A172 (cell line): ENCODE results near the gene ZNF689. TPM values are rescaled to one million over a fixed set of nuclear protein-coding genes. Genes with fewer than 3 reads are reported as not detected.
"Not testable (repeated sequence)": the region's sequence is repeated elsewhere in the genome, so short reads cannot be mapped to it uniquely, and the experiment has no call there.

ENCODE experiments used
- DNase-seq: peaks from one replicate; pipeline ENCODE4 v3.0.0-alpha.2; 2015; ENCODE audit warnings: low spot score
- total RNA-seq: library from RNA; depleted of rRNA; stranded (reverse); fragments of >200 nt; shearing (Covaris generic); gene quantifications from 2 replicates; pipeline ENCODE4 v1.2.3, GENCODE V29; 2014

Gene ZNF689
- total RNA-seq, 1 experiment from 2014 or later, result 11.7 TPM

DNA sequence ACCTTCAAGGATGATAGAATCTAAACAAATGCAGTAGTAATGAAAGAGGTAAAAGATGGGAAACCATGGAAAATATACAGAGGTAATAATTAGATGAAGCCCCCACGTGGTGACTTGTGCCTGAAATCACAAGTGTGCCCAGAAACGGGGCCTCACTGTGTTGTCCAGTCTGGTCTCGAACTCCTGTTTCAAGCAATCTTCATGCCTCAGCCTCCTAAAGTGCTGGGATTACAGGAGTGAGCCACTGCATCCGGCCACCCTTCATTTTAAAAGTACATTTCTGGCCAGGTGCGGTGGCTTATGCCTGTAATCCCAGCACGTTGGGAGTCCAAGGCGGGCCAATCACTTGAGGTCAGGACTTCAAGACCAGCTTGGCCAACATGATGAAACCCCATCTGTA, 26.4 kb upstream of the ZNF689 start:
- no peak for DNase-seq

DNA sequence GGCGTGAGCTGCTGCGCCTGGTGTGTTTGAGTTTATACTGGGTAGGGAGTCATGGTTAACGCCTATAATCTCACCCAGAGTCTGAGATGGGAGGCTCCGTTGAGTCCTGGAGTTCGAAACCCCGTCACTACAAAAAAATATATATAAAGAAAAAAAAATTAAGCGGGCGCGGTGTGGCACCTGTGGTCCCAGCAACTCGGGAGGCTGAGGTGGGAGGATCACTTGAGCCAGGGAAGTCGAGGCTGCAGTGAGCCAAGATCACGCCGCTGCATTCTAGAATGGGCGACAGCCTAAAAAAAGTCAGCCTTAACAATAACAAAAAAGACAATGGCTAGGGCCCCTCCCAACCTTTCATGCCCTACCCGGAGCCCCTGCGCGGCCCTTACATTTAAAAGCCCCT, 23.3 kb upstream of the ZNF689 start:
- DNase-seq, result no peak

DNA sequence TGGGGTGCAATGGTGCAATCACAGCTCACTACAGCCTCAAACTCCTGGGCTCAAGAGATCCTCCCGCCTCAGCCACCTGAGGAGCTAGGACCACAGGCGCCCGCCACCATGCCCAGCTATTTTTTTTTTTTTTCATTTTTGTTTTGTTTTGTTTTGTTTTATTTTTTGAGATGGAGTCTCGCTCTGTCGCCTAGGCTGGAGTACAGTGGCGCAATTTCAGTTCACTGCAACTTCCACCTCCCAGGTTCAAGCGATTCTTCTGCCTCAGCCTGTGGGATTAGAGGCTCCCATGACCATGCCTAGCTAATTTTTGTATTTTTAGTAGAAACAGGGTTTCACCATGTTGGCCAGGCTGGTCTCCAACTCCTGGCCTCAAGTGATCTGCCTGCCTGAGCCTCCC, 22.3 kb upstream of the ZNF689 start:
- not testable (repeated sequence) for DNase-seq

- peak; percentile 70 for DNase-seq
Measured at GRCh38 chr16:30628628-30629540, 18.7 kb upstream of the ZNF689 start.

GRCh38 chr16:30626236-30626635, 16.0 kb upstream of the ZNF689 start:
- no peak for DNase-seq

DNA sequence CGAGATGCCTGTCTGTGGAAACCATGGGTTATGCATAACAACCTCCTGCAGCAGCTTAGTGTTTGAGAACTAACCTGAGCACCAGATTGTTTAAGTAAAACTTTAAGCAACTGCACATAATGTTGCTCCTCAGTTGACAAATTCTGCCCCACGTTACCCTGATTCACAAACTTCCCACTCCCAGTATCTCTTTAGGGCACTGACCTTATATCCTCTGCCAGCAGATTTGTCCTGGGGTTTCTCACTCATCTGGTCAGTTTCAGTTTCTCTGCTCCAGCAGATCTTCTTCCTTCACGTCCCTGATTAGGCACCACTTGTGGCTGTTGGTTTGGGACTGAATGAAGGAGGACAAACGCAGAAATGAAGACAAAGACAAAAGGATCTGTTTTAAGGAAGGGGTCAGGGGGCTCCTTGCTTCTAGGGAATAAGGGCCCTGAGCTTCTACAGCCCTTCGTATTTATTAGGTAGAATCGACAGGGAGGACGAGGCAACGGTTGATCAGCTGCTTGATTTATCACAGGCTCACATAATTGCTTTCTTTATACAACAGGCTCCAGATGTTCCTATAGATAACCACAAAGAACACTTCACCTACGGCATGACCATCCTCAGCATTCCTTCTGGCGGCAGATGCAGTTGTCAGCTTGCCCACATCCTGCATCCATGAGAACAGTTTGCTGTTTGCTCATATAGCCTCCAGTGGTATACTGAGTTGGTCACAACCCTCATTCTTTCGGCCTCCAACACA, 13.5 kb upstream of the ZNF689 start:
- no peak for DNase-seq

DNA sequence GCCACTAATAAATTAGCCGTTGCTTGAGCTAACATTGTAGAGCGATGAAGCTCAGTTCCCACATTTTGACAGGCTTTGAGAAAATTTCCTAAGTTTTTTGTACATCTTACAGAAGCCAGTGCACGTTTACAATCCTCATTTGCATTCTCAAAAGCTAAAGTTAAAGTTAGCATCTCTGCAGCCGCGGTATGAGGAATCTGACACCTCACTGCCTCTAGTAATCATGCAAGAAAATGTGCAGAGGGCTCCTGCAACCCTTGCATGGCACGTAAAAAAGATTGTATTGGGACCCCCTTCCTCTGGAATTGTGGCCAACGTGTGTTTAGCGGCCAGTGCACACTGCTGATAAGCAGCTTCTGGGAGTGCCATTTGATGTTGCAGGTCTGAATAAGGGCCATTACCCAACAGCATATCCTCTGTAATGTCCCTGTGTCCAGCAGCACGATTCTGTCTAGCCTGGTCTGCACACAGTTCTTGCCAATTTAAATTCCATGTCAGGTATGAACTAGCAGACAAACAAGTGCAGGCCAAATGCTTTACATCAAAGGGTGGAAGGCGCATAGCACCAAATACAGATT, 12.4 kb upstream of the ZNF689 start:
- DNase-seq, result no peak

- peak; percentile 52 for DNase-seq
Measured at GRCh38 chr16:30621765-30622164, 11.6 kb upstream of the ZNF689 start.

- no peak for DNase-seq
Measured at GRCh38 chr16:30620169-30620568, 10.0 kb upstream of the ZNF689 start.

- DNase-seq, result no peak
Measured at GRCh38 chr16:30619638-30620037, 9.4 kb upstream of the ZNF689 start.

DNA sequence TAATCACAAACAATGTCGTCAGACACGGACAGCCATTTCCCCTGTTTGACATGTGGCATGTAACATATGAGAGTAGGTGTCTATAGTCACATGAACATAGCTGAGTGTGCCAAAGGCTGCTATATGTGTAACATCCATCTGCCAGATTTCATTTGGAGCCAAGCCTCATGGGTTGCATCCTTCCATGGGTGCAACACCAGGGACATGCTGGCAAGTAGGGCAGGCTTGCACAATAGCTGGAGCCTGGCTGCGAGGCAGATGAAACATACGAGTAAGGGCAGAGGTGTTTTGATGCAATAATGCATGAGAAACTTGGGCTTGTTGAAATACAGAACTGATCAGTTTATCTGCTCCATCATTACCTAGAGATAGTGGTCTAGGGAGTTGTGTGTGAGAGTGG, 9.0 kb upstream of the ZNF689 start:
- DNase-seq, result no peak

GRCh38 chr16:30615358-30616091, 5.3 kb upstream of the ZNF689 start:
- no peak for DNase-seq

GRCh38 chr16:30609002-30609925, 925 bp downstream of the ZNF689 start:
- DNase-seq, result peak; percentile 32

GRCh38 chr16:30606004-30606403, 4.2 kb downstream of the ZNF689 start:
- no peak for DNase-seq

DNA sequence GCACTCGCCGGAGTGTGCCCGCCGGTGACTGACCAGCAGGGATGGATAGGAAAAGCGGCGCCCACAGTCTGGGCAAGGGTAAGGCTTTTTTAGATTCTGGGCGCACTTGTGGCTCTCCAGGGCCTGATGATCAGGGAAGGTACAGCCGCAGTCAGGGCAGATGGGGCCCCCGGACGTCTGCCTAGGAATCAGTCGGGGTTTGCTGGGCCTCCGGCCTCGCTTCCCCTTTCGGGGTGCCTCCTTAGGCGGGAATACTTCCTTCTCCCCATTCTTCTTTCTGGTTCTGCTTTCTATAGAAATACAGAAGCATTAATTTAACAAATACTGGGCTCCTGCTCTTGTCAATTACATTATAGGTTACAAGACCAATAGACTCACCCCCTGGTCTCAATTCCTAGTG, 5.0 kb downstream of the ZNF689 start:
- DNase-seq, result no peak

DNA sequence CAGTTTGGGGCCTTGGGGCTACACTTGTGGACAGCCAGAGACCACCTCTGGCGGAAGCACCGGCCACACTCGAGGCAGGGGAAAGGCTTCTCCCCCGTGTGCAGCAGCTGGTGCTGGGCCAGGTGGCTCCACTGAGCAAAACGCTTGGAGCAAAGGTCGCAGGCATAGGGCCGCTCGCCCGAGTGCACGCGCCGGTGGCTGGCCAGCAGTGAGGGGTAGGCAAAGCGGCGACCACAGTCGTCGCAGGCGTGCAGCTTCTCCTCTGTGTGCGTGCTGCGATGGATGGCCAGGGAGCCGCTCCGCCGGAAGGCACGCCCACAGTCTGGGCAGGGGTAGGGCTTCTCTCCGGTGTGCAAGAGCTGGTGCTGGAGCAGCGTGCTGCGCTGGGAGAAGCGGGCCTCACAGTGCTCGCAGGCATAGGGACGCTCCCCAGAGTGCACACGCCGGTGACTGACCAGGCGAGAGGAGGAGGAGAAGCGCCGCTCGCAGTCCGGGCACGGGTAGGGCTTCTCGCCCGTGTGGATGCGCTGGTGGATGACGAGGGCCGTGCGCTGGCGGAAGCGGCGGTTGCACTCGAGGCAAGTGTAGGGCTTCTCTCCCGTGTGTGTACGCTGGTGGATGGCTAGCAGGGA, 5.8 kb downstream of the ZNF689 start:
- no peak for DNase-seq

DNA sequence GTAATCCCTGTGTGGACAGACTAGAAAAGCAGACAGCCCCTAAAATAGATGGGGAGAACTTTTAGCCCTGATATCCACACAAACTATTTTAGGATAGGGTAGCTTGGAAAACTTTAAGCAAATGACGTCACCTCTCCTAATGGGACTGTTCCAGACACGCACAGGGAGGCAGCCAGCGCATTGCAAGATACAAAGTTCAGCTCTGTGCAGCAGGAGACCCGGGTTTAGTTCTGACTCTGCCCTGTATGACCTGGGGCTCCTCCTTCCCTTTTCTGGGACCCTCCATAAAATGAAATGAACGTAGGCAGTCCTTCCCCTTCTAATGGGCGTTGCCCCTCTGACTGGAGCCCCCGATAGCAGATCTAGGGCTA, 6.3 kb downstream of the ZNF689 start:
- no peak for DNase-seq

DNA sequence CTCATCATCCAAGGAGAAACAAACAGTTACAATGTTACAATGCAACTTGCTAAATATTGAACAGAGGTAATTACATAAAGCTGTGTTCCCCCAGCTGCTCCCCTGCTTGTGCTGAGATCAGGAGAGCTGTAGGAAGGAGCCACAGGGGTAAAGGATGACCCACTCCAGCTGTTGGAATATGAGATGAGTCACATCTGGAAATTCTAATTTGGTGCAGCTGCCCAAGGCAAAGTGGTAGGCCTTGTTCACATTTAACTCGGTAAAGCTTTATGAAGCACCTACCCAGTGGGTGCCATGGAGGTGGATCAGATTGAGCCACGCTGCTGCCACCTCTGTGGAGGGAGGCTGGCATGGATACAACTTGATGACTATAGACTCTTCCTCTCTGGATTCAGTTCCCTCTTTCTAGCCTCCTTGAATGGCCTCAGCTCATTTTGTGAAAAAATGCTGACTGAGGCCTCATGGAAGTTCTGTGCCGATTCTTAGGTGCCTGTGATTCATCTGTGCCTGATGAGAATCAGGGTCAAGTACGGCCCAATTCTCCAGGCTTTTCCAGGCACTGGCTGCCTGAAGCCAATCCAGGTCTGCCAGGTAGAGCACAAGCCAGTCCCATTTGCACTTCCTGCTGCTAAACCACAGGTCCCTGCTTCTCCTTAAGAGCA, 7.4 kb downstream of the ZNF689 start:
- no peak for DNase-seq

- no peak for DNase-seq
Measured at GRCh38 chr16:30601966-30602365, 8.2 kb downstream of the ZNF689 start.

DNA sequence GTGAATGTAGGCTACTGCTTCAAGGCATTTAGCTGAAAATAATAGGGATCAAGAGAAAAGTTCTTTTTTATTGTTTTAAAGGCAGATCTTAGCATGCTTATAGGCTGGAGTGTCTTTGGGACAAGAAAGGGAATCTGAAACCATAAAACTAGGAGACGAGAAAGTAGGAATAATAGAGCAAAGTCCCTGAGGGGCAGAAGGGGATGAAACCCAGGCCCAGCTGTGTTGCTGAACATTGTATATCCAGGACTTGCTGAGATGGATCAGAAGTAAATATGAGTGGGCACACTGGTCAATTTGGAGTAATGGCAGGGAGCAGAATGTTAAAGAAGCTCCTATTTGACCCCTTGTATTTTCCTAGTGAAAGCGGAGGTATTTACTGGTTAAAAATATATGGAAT, 9.3 kb downstream of the ZNF689 start:
- no peak for DNase-seq
